Loucy (cell line): ENCODE data around the gene TRAPPC3L.

ENCODE experiments used
- CTCF ChIP-seq: fragments of 200-600 bp; sonication (generic); conservative IDR thresholded peaks from 2 replicates; pipeline ENCODE4 v1.5.1; 2014; ENCODE audit warnings: mild to moderate bottlenecking, antibody characterized with exemption, low read length
- EZH2phosphoT487 ChIP-seq: fragments of 200-600 bp; IDR thresholded peaks from 2 replicates; pipeline ENCODE4 v1.6.1; 2018; ENCODE audit warnings: antibody characterized with exemption, mild to moderate bottlenecking, moderate library complexity, borderline replicate concordance

- TF ChIP-seq CTCF (no peak), EZH2phosphoT487 (no peak)
These were observed 1.9 kb upstream of the TRAPPC3L start for GRCh38 chr6:116547358-116547757.
